NCI-H82 treated with DMSO at 0.1 percent for 48 hours (cell line): Measurements from ENCODE around the gene CPEB3.
"Not testable (repeated sequence)": the region's sequence is repeated elsewhere in the genome, so short reads cannot be mapped to it uniquely, and the experiment has no call there.

Experiments
- DNase-seq: peaks from one replicate; lab custom pipeline; 2025; ENCODE audit not compliant: unreplicated experiment; lab: John Stamatoyannopoulos, UW

CPEB3 gene

DNA sequence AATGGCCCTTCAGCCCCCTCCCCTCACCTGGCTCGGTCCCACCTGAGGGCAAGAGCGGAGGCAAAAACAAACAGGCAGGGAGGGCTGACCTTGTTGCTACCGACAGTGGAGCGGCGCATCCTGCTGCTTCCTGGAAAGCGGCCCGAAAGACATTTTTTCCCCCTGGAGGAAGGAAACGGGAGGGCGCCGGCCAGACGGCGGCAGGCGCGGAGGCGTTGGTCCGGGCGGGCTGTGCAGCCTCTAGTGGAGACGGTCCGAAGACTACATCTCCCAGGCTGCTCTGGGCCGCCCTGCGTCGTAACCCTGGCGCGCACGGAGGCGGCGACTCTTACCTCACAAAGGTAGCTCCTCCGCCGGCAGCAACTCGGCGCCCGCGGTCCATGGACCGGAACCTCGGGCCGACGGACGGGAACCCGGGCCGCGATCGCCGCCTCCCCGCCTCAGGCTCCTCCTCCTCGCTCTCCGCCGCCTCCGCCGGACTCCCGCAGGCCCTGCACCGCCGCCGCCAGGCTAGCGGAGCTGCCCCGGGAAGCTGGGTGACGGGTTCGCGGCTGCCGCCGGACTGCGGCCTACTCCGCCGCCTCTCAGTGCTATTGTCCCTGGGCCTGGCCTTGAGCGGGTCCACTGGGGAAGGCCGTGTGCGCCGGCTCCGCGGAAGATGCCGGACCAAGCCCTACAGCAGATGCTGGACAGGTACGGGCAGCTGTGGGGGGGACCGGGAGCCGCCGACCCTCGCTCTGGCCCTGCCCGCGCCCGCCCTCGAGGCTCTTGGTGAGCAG lies at the start of gene CPEB3, which contains the start of gene MARCHF5:
Gene CPEB3, minus strand, starts transcription at position 242 of the 779 bp plus-strand sequence. CDS start 50,728 bp downstream, outside the sequence.
Gene MARCHF5, plus strand, starts transcription at position 331 of the 779 bp plus-strand sequence. Its CDS starts 328 bp downstream, at position 659.
- peak; percentile 70 for DNase-seq

GRCh38 chr10:92329927-92330326 lies 39.0 kb upstream of the CPEB3 start:
- DNase-seq: not testable (repeated sequence)

DNA sequence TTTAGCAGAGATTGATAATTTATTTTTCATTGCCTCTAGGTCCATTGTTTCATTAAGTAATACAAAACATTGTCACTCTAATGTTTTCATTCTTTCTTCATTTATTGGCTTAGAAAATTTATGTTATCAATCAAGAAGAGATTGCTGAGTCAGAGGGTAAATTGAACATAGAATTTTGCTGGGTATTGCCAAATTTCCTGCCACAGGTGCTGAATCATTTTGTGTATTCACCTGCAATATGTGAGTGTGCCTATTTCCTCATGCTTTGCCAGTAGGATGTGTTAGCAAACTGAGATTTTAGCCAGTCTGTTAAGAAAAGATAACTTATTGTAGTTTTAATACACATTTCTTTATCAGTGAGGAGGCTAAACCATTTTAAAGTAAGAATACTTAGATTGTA lies 38.1 kb upstream of the CPEB3 start:
- no peak for DNase-seq

DNA sequence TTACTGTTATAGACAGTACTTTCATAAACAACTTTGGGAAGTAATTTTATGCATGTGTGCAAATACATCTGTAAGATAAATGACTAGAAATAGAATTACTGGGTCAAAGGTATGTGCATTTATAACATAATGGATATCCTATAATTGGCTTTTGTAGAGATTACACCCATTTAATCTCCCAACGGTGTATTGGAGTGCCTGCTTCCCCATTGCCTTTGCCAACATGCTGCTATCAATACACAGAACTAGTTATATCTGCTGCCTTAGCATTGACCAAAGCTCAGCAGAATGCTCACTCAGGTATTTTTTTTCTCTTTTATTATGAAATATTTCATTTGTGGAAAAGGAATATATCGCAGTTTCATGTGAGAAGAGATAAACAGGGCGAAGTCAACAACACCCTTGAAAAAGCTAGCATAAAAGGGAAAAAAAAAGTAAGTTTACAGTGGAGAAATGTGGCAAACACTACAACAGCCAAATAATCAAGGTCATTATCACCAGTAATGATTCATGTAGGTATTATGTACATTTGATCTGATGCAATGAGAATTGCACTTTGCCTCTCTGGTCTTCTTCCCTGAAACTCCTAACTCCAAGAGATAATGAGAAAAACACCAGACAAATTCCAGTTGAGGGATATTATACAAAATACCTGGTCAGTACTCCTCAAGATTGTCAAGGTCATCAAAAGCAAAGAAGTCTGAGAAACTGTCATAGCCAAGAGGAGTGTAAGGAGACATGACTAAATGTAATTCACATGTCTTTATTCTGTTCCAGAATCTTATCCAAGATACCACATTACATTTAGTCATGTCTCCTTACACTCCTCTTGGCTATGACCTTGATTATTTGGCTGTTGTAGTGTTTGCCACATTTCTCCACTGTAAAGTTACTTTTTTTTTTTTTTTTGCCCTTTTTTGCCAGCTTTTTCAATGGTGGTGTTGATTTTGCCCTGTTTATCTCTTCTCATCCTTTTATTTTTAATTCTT lies 36.9 kb upstream of the CPEB3 start:
- peak; percentile 49 for DNase-seq

DNA sequence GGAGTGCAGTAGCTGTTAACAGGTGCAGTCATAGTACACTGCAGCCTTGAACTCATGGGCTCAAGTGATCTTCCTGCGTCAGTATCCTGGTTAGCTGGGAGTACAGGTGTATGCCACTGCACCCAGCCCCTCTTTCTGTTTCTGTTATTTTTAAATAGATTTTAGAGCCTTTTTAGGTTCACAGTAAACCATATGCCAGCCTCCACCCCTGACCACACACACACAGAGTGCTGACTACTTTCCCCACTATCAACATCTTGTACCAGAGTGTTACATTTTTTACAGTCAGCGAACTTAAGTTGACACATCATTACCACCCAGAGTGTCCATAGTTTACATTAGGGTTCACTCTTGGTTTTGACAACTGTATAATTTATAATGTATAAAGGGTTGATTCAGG lies 32.2 kb upstream of the CPEB3 start:
- DNase-seq: no peak

GRCh38 chr10:92316610-92317009 lies 25.7 kb upstream of the CPEB3 start:
- DNase-seq: no peak

DNA sequence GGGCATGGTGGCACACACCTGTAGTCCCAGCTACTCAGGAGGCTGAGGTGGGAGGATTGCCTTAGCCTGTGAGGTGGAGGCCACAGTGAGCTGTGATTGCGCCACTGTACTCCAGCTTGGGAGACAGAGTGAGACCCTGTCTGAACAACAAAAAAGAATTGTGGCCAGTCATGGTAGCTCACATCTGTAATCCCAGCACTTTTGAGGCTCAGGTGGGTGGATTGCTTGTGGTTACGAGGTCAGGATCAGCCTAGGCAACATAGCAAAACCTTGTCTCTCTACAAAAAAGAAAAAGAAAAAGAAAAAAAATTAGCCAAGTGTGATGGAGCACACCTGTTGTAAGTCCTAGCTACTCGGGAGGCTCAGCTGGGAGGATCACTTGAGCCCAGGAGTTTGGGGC lies 22.9 kb upstream of the CPEB3 start:
- no peak for DNase-seq

DNA sequence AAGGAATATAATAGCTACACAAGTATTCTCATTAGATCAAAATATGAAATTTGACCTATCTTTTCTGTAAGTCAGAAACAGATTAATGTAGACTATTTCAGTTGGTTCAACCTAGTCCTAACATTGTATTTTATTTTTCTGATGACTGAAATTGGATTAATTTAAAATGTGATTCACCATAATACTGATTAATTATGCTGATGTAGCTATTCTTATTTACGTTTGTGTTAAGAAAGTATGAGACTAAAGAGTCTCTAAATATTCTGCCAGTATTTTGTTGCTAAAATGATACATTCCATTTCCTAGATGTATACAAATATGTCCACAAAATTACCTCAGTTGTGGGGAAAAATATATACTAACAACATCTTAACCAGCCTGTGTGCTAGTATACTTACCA lies 18.4 kb upstream of the CPEB3 start:
- DNase-seq: no peak

DNA sequence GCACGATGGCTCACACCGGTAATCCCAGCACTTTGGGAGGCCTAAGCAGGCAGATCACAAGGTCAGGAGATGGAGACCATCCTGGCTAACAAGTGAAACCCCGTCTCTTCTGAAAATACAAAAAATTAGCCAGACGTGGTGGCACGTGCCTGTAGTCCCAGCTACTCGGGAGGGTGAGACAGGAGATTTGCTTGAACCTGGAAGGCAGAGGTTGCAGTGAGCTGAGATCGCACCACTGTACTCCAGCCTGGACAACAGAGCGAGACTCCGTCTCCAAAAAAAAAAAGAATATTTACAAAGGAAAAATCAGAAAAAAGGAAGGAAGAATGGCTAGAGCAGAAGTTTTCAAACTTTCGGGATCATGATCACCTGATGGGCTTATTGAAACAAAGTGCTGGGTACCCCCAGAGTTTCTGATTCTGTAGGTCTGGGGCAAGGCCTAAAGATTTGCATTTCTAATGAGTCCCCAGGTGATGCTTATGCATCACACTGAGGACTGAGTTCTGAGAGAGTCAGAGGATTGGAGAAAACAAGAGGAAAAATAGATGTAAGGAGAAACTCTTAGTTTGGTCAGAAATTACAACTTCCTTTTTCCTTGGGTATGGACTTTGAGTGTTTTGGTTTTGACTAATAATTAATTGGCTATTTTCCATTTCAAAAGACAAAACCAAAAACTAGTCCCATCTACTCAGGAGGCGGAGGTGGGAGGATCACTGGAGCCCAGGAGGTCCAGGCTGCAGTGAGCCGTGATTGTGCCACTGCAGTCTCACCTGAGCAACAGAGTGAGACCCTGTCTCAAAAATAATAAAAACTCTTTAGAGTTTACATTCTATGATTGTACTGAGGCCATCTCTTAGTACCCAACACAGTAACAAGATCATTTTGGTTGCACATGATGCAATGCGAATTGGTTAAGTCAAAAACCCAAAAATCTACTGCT lies 14.5 kb upstream of the CPEB3 start:
- no peak for DNase-seq

GRCh38 chr10:92304061-92304460 lies 13.2 kb upstream of the CPEB3 start:
- DNase-seq: no peak

DNA sequence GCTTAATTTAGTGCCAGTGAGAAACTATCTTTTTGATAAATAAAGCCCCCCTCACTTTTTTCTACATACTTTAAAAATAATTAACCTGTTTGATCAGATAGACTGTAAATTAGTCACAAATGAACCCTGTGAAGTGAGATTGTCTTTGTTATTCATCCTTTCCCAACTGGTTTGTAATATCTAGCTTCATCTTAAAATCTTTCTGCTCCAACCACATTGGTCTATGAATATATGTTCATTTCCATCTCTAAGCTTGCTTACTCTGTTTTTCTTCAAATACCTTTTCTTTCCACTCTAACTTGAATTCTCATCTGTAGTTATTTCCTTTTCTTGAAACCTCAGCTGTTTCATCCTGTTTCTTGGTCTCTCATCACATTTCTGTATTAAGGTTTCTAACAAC lies 12.2 kb upstream of the CPEB3 start:
- no peak for DNase-seq

DNA sequence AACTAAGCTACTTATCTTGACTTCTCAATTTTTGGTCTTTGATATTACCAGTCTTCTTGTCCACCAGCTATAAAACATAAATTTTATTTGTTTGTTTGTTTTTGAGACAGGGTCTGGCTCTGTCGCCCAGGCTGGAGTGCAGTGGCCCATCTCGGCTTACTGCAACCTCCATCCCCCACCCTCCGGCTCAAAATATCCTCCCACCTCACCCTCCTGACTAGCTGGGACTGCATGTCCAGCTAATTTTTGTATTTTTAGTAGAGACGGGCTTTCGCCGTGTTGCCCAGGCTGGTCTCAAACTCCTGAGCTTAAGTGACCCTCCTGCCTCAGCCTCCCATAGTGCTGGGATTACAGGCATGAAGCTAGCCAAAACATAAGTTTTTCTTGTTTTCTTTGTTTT lies 7.6 kb upstream of the CPEB3 start:
- no peak for DNase-seq

- peak; percentile 7 for DNase-seq
Measured at GRCh38 chr10:92291921-92292845, 1.3 kb upstream of the CPEB3 start.

GRCh38 chr10:92291616-92291865 lies 663 bp upstream of the CPEB3 start:
- DNase-seq: no peak

DNA sequence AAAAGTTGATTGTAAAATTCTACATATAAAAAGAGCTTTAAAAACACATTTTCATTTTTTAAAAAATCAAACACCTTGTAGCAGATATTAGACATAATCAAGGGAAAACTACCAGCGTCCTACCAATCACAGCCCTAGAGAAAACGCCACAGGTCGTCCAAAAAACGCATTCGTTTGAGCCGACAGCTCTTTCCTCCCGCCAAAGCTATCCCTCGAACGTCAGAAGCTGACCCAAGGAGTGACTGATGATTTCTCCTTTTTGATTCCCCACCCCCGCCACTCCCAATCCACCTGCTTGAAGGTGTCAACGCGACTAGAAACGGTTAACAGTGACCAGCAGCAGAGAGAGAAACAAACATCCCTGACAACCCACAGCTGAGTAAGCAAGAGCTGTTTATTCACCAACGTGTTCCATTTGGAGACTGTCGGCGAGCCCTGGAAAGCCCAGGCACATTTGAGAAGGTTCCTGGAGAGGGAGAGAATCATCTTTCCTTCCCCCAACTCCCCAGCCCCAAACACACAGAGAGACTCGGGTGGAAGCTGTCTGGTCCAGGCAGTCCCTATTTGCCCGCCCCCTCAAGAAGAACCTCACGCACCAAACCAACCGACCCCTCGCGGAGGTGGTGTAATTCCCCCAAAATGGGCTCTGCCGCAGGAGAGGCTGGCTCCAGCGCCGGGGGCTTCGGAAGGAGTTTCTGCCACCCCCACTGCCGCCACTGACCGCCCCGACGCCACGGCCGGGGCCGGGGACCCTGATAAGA lies 622 bp downstream of the CPEB3 start:
- DNase-seq: no peak

GRCh38 chr10:92284112-92284704 lies 6.7 kb downstream of the CPEB3 start:
- no peak for DNase-seq

GRCh38 chr10:92278996-92279696 lies 11.7 kb downstream of the CPEB3 start:
- DNase-seq: no peak

DNA sequence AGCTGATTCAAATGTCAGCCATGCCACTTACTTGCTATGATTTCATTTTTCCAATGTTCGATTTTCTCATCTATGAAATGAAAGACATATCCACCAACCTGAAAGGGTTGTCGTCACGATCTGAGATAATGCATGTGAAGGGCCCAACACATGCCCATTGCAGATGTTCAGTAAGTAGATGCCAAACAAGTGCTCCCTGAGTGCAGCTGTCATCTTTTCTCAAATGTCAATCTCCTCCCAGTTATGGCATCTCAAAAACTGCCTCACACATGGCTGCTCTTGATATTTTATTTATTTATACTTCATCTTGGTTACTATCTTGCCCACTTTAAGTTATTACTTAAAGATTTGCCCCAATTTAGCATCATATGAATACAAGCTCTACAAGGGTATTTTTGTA lies 16.8 kb downstream of the CPEB3 start:
- DNase-seq: no peak
